ENCODE data around the gene DOCK10.
A peak's percentile ranks its signal among the peaks of the same experiment; 100 is the strongest.
"Not testable (repeated sequence)": the region's sequence is repeated elsewhere in the genome, so short reads cannot be mapped to it uniquely, and the experiment has no call there.

DOCK10 gene

GRCh38 chr2:225041851-225042799 lies at the start of gene DOCK10:
Gene DOCK10, minus strand, starts transcription at chr2:225042468. Its CDS starts 94 bp downstream, at chr2:225042374.
- peak; percentile 57 to 87 for DNase-seq

- DNase-seq, result no peak
Observed at GRCh38 chr2:225091336-225091735, 49.1 kb upstream of the DOCK10 start.

- no peak for DNase-seq
Observed at GRCh38 chr2:225090746-225091145, 48.5 kb upstream of the DOCK10 start.

- DNase-seq, result no peak
Observed at GRCh38 chr2:225086915-225087314, 44.6 kb upstream of the DOCK10 start.

- DNase-seq, result no peak
Observed at GRCh38 chr2:225086439-225086838, 44.2 kb upstream of the DOCK10 start.

GRCh38 chr2:225083276-225083675 lies 41.0 kb upstream of the DOCK10 start:
- no peak for DNase-seq

GRCh38 chr2:225076125-225076524 lies 33.9 kb upstream of the DOCK10 start:
- no peak for DNase-seq

GRCh38 chr2:225074919-225075681 lies 32.8 kb upstream of the DOCK10 start:
- DNase-seq, result no peak

GRCh38 chr2:225074366-225074765 lies 32.1 kb upstream of the DOCK10 start:
- DNase-seq, result no peak

GRCh38 chr2:225073198-225073597 lies 30.9 kb upstream of the DOCK10 start:
- no peak for DNase-seq

- no peak for DNase-seq
Observed at GRCh38 chr2:225072444-225072843, 30.2 kb upstream of the DOCK10 start.

GRCh38 chr2:225070811-225071210 lies 28.5 kb upstream of the DOCK10 start:
- no peak for DNase-seq

- DNase-seq, result no peak
Observed at GRCh38 chr2:225069966-225070365, 27.7 kb upstream of the DOCK10 start.

- no peak for DNase-seq
Observed at GRCh38 chr2:225069477-225069876, 27.2 kb upstream of the DOCK10 start.

GRCh38 chr2:225065882-225066281 lies 23.6 kb upstream of the DOCK10 start:
- no peak for DNase-seq

- no peak for DNase-seq
Observed at GRCh38 chr2:225064928-225065327, 22.7 kb upstream of the DOCK10 start.

GRCh38 chr2:225064362-225064761 lies 22.1 kb upstream of the DOCK10 start:
- no peak for DNase-seq

- DNase-seq, result no peak
Observed at GRCh38 chr2:225056330-225057073, 14.2 kb upstream of the DOCK10 start.

- DNase-seq, result no peak
Observed at GRCh38 chr2:225055714-225056113, 13.4 kb upstream of the DOCK10 start.

- no peak for DNase-seq
Observed at GRCh38 chr2:225052703-225053102, 10.4 kb upstream of the DOCK10 start.

GRCh38 chr2:225047502-225047901 lies 5.2 kb upstream of the DOCK10 start:
- not testable (repeated sequence) for DNase-seq

GRCh38 chr2:225042800-225043167 lies 516 bp upstream of the DOCK10 start:
- DNase-seq, result no peak

- DNase-seq, result peak; percentile 55 to 69
Observed at GRCh38 chr2:225041207-225041850, 939 bp downstream of the DOCK10 start.

Data from stimulated activated CD4-positive, alpha-beta T cell treated with anti-CD3 and anti-CD28 coated beads, Interleukin-4, amount 100 ng/mL, for 4 hours (primary cell).